Upper lobe of right lung (tissue), 1 donor: ENCODE measurements around the gene UBXN2A. TPM values are rescaled to one million over a fixed set of nuclear protein-coding genes. Genes with fewer than 3 reads are reported as not detected.

Source experiments
- ATAC-seq: fragments of 200-7000 bp; cut with Tn5 transposase; one replicate; pipeline ENCODE4 v1.9.1; 2020; ENCODE audit warnings: mild to moderate bottlenecking, moderate library complexity
- DNase-seq: peaks from one replicate; pipeline ENCODE4 v3.0.0-alpha.2; 2020
- H3K27ac ChIP-seq: fragments of 200-600 bp; one replicate; pipeline ENCODE4 v1.8.0; 2022
- H3K27me3 ChIP-seq: fragments of 200-600 bp; one replicate; pipeline ENCODE4 v1.8.0; 2022; ENCODE audit warnings: mild to moderate bottlenecking
- H3K36me3 ChIP-seq: fragments of 200-600 bp; one replicate; pipeline ENCODE4 v1.8.0; 2022
- H3K4me1 ChIP-seq: fragments of 200-600 bp; one replicate; pipeline ENCODE4 v1.8.0; 2022
- H3K4me3 ChIP-seq: fragments of 200-600 bp; one replicate; pipeline ENCODE4 v1.8.0; 2022; ENCODE audit warnings: mild to moderate bottlenecking
- H3K9me3 ChIP-seq: fragments of 200-600 bp; one replicate; pipeline ENCODE4 v1.8.0; 2022
- intact Hi-C: fragments of 100-400 bp; cut with DNase I; formaldehyde crosslinking; loops from one replicate; pipeline ENCODE4 v1.11.0; 2022
- total RNA-seq: library from RNA; stranded (reverse); fragmentation: NEBNext Ultra II Directional; extraction: Animal tissue kit (Norgen Biotek cat#: 25700); gene quantifications from one replicate; pipeline ENCODE4 v1.2.1, GENCODE V29; 2021
- TF ChIP-seq, protein P1 (sequence below): fragments of 200-600 bp; IDR thresholded peaks from one replicate; pipeline ENCODE4 v1.8.0; 2022; ENCODE audit warnings: antibody characterized with exemption
- donor health status: DM: no; HTN: yes; CAD: no; lungs with severe emphysema.

The UBXN2A gene
- total RNA-seq, 1 donor from 2014 or later = 12.7 TPM

GRCh38 chr2:24022324-24022974 is 82.2 kb downstream of the UBXN2A start:
- no peak overlapping the region for H3K4me3 ChIP-seq
- TF ChIP-seq, protein P1, sequence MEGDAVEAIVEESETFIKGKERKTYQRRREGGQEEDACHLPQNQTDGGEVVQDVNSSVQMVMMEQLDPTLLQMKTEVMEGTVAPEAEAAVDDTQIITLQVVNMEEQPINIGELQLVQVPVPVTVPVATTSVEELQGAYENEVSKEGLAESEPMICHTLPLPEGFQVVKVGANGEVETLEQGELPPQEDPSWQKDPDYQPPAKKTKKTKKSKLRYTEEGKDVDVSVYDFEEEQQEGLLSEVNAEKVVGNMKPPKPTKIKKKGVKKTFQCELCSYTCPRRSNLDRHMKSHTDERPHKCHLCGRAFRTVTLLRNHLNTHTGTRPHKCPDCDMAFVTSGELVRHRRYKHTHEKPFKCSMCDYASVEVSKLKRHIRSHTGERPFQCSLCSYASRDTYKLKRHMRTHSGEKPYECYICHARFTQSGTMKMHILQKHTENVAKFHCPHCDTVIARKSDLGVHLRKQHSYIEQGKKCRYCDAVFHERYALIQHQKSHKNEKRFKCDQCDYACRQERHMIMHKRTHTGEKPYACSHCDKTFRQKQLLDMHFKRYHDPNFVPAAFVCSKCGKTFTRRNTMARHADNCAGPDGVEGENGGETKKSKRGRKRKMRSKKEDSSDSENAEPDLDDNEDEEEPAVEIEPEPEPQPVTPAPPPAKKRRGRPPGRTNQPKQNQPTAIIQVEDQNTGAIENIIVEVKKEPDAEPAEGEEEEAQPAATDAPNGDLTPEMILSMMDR = no peak
- no peaks in the 10 kb centered on the region for H3K9me3 ChIP-seq
- H3K27me3 ChIP-seq = no peaks in the 10 kb centered on the region
- no peaks in the 10 kb centered on the region for H3K4me1 ChIP-seq
- H3K27ac ChIP-seq = no peak overlapping the region
- ATAC-seq (no peak), DNase-seq (no peak)
- intact Hi-C loops = no loop called here
- peaks cover 5% of the 10 kb centered on the region for H3K36me3 ChIP-seq

- Histone ChIP-seq H3K36me3 (peaks cover 5% of the 10 kb centered on the region), H3K27ac (no peak overlapping the region), H3K4me1 (no peaks in the 10 kb centered on the region), H3K9me3 (no peaks in the 10 kb centered on the region), H3K4me3 (no peak overlapping the region), H3K27me3 (no peaks in the 10 kb centered on the region)
- DNase-seq (no peak), ATAC-seq (no peak)
- intact Hi-C loops = no loop called here
- TF ChIP-seq, protein P1 = no peak
Observed at GRCh38 chr2:24022975-24023575, 82.8 kb downstream of the UBXN2A start.

DNA sequence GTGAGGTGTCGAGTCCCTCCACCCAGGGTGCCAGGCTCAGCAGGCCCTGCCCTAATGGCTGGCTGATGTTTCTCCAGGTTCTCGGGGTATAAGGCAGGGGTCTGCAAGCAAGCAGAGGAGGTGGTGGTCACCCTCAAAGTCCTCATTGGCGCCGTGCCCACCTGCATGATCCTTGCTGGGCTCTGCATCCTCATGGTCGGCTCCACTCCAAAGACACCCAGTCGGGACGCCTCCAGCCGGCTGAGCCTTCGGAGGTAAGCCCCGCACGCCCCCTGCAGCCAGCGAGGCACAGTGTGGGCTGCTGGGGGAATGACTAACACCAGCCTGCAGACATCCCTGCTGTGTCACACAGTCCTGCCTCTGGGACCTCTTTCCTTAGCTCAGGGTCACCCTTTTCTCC is 83.8 kb downstream of the UBXN2A start:
- intact Hi-C loops = no loop called here
- TF ChIP-seq, protein P1 = no peak
- H3K36me3 ChIP-seq = peaks cover 5% of the 10 kb centered on the region
- DNase-seq (no peak), ATAC-seq (no peak)
- H3K4me3 ChIP-seq = no peak overlapping the region
- H3K27ac ChIP-seq = no peak overlapping the region
- no peaks in the 10 kb centered on the region for H3K9me3 ChIP-seq
- no peaks in the 10 kb centered on the region for H3K4me1 ChIP-seq
- no peaks in the 10 kb centered on the region for H3K27me3 ChIP-seq

- ATAC-seq (no peak), DNase-seq (no peak)
- Histone ChIP-seq H3K27me3 (no peaks in the 10 kb centered on the region), H3K9me3 (no peaks in the 10 kb centered on the region), H3K4me3 (no peak overlapping the region), H3K4me1 (no peaks in the 10 kb centered on the region), H3K36me3 (peaks cover 14% of the 10 kb centered on the region), H3K27ac (no peak overlapping the region)
- TF ChIP-seq, protein P1 = no peak
- intact Hi-C loops = no loop called here
Observed at GRCh38 chr2:24024996-24025663, 84.9 kb downstream of the UBXN2A start.

DNA sequence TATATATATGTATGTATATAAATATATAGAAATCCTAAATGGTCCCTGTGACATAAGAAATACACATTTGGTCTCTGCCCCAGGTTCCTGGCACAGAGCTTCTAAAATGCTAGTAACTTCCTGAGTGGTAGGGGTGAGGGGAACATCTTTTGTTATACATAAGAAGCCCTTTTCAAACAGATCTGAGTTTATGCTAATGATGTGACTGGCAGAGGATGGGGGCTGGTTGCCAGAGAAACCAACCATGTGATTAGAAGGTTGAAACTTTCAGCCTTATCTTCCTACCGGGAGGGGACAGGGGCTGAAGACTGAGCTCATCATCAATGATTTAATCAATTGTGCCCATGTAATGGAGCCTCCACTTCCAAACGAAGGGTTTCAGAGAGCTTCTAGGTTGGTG is 86.0 kb downstream of the UBXN2A start:
- H3K4me1 ChIP-seq = no peaks in the 10 kb centered on the region
- DNase-seq (no peak), ATAC-seq (no peak)
- no peaks in the 10 kb centered on the region for H3K27me3 ChIP-seq
- intact Hi-C loops = no loop called here
- no peak overlapping the region for H3K27ac ChIP-seq
- TF ChIP-seq, protein P1 = no peak
- H3K9me3 ChIP-seq = no peaks in the 10 kb centered on the region
- H3K4me3 ChIP-seq = no peak overlapping the region
- peaks cover 25% of the 10 kb centered on the region for H3K36me3 ChIP-seq
